Right lobe of liver (tissue), 6 donors: Measurements from ENCODE around the gene CDH13. TPM values are rescaled to one million over a fixed set of nuclear protein-coding genes. Genes with fewer than 3 reads are reported as not detected.

Experiments used
- ATAC-seq, 4 donors: fragments of 200-7000 bp; cut with Tn5 transposase; one replicate each; pipeline ENCODE4 v1.9.1; 2020; ENCODE audit warnings: mild to moderate bottlenecking in 4 of 4, moderate library complexity in 4 of 4
- DNase-seq, 3 donors: peaks; one replicate each; pipeline ENCODE4 v3.0.0-alpha.2; 2020
- H3K27ac ChIP-seq, 3 donors: fragments of 200-600 bp; one replicate each; pipeline ENCODE4 v1.8.0; 2022
- H3K27me3 ChIP-seq, 2 donors: fragments of 200-600 bp; one replicate each; pipeline ENCODE4 v1.8.0; 2022
- H3K36me3 ChIP-seq, 4 donors: fragments of 200-600 bp; sonication (generic) in 1 of 4; one replicate each; pipeline versions ENCODE4 v1.5.1 to v1.8.0; 2017 to 2022; ENCODE audit warnings: control low read depth in 1 of 4
- H3K4me1 ChIP-seq, 4 donors: fragments of 200-600 bp; sonication (generic) in 1 of 4; one replicate each; pipeline versions ENCODE4 v1.5.1 to v1.8.0; 2017 to 2022; ENCODE audit warnings: control low read depth in 1 of 4
- H3K4me3 ChIP-seq, 3 donors: fragments of 200-600 bp; one replicate each; pipeline ENCODE4 v1.8.0; 2022
- H3K9me3 ChIP-seq, 4 donors: fragments of 200-600 bp; sonication (generic) in 1 of 4; one replicate each; pipeline versions ENCODE4 v1.5.1 to v1.8.0; 2017 to 2022; ENCODE audit warnings: control low read depth in 1 of 4
- POLR2A ChIP-seq: fragments of 450-650 bp; IDR thresholded peaks from one replicate; pipeline ENCODE4 v1.6.1; 2017; ENCODE audit warnings: antibody characterized with exemption, mild to moderate bottlenecking
- WGBS: methylation state at CpG from one replicate; pipeline ENCODE4 v1.1.6; 2018; ENCODE audit warnings: low coverage, low lambda C conversion rate; ENCODE audit not compliant: insufficient coverage; ENCODE audit errors: missing lambda C conversion rate; 5-methylcytosine and 5-hydroxymethylcytosine counted together
- intact Hi-C, 2 donors: fragments of 100-400 bp; cut with DNase I; formaldehyde crosslinking; loops; one replicate each; pipeline versions ENCODE4 v1.11.2 to v1.14.1; 2022
- total RNA-seq, 6 experiments: library from RNA; depleted of rRNA in 2 of 6; stranded (reverse); fragments of >200 nt in 2 of 6; fragmentation: NEBNext Ultra II Directional in 3 of 6; extraction: Animal tissue kit (Norgen Biotek cat#: 25700) in 3 of 6; gene quantifications; one replicate each; pipeline versions ENCODE4 v1.1.0 to v1.2.4, GENCODE V29; 2016 to 2023
- TF ChIP-seq, protein P1 (sequence below), 4 donors: fragments of 200-600 bp in 3 of 4; fragments of 450-650 bp in 1 of 4; IDR thresholded peaks; one replicate each; pipeline versions ENCODE4 v1.5.1 to v1.8.0; 2016 to 2022; ENCODE audit warnings: antibody characterized with exemption in 4 of 4, mild to moderate bottlenecking in 2 of 4
- donor health status: DM: no; HTN: yes; CAD: no.
- donor health status: DM: no; HTN: no; CAD: no.
- donor health status: DM: no; HTN: no; CAD: no.
- donor health status: DM: no; HTN: yes; CAD: no.
- donor health status: DM: no; HTN: yes; CAD: no.

CDH13 gene
- total RNA-seq, 6 experiments from 2014 or later = 0.13 to 4.6 (median 0.49) TPM

GRCh38 chr16:83300326-83300725, 673.6 kb downstream of the CDH13 start:
- no peak overlapping the region for H3K27ac ChIP-seq
- WGBS = 23% methylated on average over 3 of the region's 3 CpGs
- intact Hi-C loops = no loop called here
- ATAC-seq (no peak), DNase-seq (no peak)
- no peaks in the 10 kb centered on the region for H3K9me3 ChIP-seq
- H3K4me3 ChIP-seq = no peak overlapping the region
- no peaks in the 10 kb centered on the region for H3K4me1 ChIP-seq
- H3K36me3 ChIP-seq = no peaks in the 10 kb centered on the region
- TF ChIP-seq, protein P1, sequence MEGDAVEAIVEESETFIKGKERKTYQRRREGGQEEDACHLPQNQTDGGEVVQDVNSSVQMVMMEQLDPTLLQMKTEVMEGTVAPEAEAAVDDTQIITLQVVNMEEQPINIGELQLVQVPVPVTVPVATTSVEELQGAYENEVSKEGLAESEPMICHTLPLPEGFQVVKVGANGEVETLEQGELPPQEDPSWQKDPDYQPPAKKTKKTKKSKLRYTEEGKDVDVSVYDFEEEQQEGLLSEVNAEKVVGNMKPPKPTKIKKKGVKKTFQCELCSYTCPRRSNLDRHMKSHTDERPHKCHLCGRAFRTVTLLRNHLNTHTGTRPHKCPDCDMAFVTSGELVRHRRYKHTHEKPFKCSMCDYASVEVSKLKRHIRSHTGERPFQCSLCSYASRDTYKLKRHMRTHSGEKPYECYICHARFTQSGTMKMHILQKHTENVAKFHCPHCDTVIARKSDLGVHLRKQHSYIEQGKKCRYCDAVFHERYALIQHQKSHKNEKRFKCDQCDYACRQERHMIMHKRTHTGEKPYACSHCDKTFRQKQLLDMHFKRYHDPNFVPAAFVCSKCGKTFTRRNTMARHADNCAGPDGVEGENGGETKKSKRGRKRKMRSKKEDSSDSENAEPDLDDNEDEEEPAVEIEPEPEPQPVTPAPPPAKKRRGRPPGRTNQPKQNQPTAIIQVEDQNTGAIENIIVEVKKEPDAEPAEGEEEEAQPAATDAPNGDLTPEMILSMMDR (IDR thresholded peaks at IDR 0.05) = no peak
- TF ChIP-seq POLR2A = no peak
- no peaks in the 10 kb centered on the region for H3K27me3 ChIP-seq

DNA sequence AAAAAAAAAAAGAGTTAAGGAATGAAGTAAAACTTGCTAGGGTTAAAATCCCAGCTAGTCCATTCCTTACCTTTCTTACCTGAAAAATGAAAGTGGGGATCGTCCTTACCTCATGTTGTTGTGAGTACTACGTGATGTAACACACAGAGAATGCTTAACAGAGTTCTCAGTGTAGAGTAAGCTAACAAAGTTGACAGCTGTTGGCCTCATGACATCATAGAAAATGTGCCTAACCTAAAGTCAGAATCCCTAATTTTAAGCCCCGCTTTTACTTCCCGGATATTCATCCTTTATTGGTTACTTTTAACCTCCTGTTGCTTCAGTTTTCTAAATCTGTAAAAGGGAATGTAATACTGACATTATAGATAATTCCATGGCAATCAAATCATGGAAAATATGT, 675.2 kb downstream of the CDH13 start:
- DNase-seq = no peak
- TF ChIP-seq, protein P1 (IDR thresholded peaks at IDR 0.05) = no peak
- TF ChIP-seq POLR2A = no peak
- ATAC-seq = no peak
- H3K27me3 ChIP-seq = no peaks in the 10 kb centered on the region
- intact Hi-C loops = no loop called here
- no peak overlapping the region for H3K27ac ChIP-seq
- no peaks in the 10 kb centered on the region for H3K9me3 ChIP-seq
- H3K4me3 ChIP-seq = no peak overlapping the region
- WGBS = 46% methylated on average over 4 of the region's 4 CpGs
- H3K36me3 ChIP-seq = no peaks in the 10 kb centered on the region
- no peaks in the 10 kb centered on the region for H3K4me1 ChIP-seq

DNA sequence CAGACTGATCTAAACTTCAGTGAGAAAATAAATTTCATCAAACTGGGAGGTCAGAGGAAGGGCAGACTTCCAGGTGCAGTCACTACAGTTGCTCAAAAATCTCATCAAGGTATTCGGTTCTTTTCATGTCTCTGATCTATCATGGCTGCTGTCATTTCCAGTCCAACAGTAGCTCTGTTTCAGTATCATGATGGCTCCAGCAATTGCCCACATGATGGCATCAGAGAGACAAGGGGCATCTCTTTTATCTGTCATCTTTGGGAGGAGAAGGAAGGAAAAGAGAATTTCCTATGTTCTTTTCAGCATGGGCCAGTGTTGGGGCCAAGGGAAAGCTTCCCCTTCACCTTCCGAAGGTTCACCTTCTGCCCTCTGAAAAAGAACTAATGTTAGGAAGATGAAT, 676.1 kb downstream of the CDH13 start:
- ATAC-seq = no peak
- Histone ChIP-seq H3K27ac (no peak overlapping the region), H3K36me3 (no peaks in the 10 kb centered on the region), H3K4me1 (no peaks in the 10 kb centered on the region), H3K4me3 (no peak overlapping the region), H3K27me3 (no peaks in the 10 kb centered on the region), H3K9me3 (no peaks in the 10 kb centered on the region)
- TF ChIP-seq, protein P1 (IDR thresholded peaks at IDR 0.05) = no peak
- TF ChIP-seq POLR2A = no peak
- 46% methylated on average over 1 of the region's 2 CpGs for WGBS
- DNase-seq = no peak
- intact Hi-C loops = no loop called here

- WGBS = 7% methylated on average over 1 of the region's 1 CpG
- H3K27ac ChIP-seq = no peak overlapping the region
- no peak overlapping the region for H3K4me3 ChIP-seq
- no peaks in the 10 kb centered on the region for H3K27me3 ChIP-seq
- DNase-seq = no peak
- no peaks in the 10 kb centered on the region for H3K4me1 ChIP-seq
- H3K36me3 ChIP-seq = no peaks in the 10 kb centered on the region
- H3K9me3 ChIP-seq = no peaks in the 10 kb centered on the region
- no peak for ATAC-seq
- intact Hi-C loops = no loop called here
- TF ChIP-seq POLR2A = no peak
- TF ChIP-seq, protein P1 (IDR thresholded peaks at IDR 0.05) = no peak
These were observed 678.3 kb downstream of the CDH13 start for GRCh38 chr16:83305092-83305491.
